AML-193 (cell line): Measurements from ENCODE around the gene RXRA.

ENCODE experiments used
- DNase-seq, 2 experiments: peaks; one replicate each; lab custom pipeline; 2025; lab: John Stamatoyannopoulos, UW

Gene RXRA

DNA sequence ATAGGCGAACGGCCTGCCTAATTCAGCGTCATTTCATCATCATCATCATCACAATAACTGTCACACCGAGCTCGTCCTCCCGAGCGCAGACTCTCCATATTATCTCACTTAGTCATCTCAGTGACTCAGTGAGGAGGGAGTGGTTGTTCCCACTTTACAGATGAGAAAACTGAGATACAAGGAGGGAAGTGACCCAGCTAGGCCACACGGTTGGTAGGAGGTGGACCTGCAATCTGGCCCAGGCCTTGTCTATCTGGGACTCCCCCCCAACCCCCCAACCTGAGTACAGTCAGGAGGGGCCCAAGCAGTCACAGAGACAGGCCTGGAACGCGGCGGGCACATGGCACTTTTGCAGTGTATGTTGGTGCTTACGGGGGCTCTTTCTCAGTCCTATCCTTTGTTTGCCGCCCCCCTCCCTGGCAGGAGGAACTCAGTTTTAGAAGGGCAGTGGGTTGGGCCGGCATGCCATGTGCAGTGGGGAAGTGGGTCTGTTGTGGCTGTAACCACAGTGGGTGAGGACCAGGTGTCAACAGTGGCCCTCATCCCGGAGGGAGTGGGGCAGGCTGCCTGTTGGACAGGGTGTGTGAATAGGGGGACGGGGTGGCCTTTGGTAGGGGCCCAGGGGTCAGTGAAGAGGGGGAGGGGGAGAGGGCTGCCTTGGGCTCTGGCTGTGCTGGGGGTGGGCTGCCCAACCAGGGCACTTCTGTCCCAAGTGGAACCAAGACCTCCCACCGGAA lies 1.7 kb upstream of the RXRA start:
- DNase-seq: no peak

- no peak for DNase-seq
Observed at GRCh38 chr9:134325096-134325812, 1.0 kb upstream of the RXRA start.

- no peak for DNase-seq
Observed at GRCh38 chr9:134326724-134327601, 708 bp downstream of the RXRA start.

DNA sequence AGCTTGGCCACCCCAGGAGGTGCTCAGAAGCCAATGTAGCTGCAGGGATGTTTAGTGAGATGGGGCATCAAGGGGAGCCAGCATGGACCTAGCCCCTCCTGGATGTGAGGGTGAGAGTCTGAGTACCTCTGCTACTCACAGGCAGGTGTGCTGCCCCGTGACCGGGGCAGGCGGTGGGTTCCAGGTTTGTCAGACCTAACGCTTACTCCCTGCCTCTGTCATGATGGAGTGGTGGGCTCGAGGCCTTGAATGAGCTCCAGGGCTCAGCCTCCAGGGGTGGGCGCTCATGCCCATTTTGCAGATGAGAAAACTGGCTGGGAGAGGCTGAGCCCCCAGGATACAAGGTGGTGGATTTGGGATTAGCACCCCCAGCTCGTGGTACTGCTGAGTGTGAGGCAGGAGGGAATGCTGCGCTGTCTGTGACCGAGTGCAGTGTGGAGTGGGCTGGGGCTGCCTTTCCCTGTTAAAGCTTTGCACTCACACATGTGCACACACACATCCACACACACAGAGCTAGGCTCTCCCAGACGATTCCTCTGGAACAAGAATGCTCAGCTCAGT lies 1.5 kb downstream of the RXRA start:
- no peak for DNase-seq

- DNase-seq: no peak
Observed at GRCh38 chr9:134328341-134328840, 2.1 kb downstream of the RXRA start.

- DNase-seq: no peak
Observed at GRCh38 chr9:134328841-134329575, 2.8 kb downstream of the RXRA start.

- no peak for DNase-seq
Observed at GRCh38 chr9:134329576-134329855, 3.3 kb downstream of the RXRA start.

DNA sequence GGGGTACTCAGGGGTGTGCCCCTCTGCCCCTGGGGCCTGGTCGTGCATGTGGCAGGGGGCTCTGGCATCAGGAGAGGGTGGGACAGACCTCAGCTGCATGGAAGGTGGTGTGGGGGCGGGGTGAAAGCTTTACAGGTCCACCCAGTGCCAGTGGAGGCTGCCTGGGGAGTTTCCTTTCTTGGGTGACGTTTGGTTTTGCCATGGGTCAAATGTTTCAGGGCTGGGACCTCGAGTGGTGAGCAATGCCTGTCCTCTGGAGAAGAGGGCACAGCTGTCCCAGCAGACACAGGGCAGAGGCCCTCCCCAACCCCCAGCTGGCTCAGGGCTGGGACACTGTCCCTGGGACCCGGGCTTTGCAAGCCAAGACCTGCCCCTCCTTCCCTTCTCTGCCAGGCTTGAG lies 3.6 kb downstream of the RXRA start:
- no peak for DNase-seq

GRCh38 chr9:134330590-134330989 lies 4.3 kb downstream of the RXRA start:
- no peak for DNase-seq

GRCh38 chr9:134331186-134332025 lies 5.2 kb downstream of the RXRA start:
- no peak for DNase-seq

DNA sequence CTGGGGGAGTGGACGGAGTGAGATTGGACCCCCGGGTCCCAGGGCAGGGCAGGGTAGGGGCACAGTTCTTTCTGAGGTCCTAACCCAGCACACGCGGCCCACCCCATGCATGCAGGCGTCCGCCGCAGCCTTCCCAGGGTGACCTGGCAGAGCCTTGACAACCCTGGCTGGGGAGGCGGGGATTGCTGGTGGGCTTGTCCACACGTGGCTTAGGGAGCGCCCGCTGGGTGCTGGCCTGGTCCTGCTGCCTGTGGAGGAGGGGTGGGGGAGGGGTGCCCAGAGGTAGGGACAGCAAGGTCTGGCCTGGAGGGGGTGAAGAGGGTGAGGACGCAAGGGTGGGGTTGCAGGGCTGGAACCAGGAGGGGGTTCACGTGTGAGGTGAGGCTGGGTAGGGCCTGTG lies 6.0 kb downstream of the RXRA start:
- no peak for DNase-seq

- no peak for DNase-seq
Observed at GRCh38 chr9:134332841-134333233, 6.6 kb downstream of the RXRA start.

DNA sequence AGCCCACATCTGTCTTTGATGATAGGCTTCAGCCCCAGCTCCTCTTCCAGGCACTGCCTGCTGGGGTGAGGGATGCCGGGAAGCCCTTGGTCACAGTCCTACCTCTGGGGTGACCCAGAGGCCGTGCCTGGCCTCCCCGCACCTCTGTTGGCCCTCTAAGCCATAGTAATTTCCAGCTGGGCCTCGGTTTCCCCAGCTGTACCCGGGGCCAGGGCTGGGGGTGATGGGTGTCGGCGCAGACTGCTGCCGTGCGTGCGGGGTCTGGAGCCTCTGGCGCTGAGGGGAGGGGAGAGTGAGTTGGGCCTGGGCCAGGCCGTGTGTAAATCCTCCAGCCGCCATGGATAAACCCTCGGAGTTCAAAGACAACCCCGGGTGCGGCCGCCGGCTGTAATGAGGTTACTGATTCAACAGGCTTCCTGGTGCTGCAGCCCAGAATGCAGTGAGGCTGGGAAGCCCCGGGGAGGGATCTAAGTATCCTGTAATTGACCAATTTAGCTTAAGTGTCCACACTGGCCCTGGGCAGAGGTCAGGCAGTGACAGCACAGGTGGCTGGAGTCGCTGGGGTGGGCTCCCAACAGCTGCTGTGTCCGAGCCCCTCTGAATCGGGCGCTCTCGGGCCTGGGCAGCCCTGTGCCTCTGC lies 7.1 kb downstream of the RXRA start:
- no peak for DNase-seq

GRCh38 chr9:134333874-134334581 lies 7.8 kb downstream of the RXRA start:
- DNase-seq: no peak

- DNase-seq: no peak
Observed at GRCh38 chr9:134335061-134335460, 8.8 kb downstream of the RXRA start.

DNA sequence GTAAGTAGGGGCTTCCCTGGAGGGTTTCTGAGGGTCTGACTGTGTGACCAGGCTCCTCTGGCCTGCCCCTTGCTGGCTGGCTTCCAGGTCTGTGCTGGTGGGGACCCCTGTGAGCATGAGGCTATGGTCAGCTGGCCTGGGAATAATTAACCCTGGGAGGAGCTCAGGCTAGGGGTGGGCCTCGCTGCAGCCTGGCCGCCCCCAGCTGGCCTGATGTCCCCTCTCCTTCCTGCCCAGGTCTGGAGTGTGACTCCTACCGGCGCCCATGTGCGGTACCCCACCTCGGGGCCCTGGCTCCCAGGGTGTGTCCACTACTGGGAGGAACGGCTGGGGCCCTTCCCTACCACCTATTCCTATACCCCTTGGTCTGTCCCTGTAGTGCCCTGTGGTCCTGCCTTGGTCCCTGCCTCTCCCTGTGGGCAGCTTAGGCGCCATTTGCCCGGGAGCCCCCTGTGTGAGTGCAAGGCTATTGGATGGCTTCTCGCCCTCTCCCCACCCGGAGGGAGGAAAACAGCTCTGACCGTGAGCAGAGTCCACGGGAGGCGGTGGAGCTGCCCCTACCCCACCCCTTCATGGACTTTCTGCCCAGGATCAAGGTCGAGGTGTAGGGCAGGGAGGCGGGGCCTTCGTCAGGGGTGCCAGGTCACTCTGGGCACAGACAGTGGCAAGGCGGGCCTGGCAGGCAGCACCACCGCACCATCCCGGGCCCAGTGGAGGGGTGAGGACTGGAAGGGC lies 9.4 kb downstream of the RXRA start:
- no peak for DNase-seq

GRCh38 chr9:134336228-134336627 lies 10.0 kb downstream of the RXRA start:
- DNase-seq: no peak

DNA sequence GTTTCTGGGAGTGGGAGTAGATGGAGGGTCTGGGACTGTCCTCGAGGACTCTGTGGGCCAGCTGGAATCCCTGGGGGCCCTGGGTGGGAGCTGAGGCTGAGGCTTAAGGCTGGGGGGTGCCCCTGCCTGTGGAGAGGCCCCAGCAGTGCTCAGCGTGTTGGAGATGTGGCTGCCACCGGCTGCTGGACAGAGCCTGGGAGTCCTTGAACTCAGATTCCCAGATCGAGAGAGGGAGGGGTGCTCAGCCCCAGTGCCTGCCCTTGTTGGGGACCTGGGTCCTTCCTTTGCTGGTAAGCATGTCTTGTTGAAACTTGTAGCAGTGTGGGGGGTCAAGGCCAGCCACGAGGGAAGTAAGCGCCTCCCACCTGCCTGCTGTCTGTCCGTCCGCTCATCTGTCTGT lies 10.7 kb downstream of the RXRA start:
- no peak for DNase-seq

DNA sequence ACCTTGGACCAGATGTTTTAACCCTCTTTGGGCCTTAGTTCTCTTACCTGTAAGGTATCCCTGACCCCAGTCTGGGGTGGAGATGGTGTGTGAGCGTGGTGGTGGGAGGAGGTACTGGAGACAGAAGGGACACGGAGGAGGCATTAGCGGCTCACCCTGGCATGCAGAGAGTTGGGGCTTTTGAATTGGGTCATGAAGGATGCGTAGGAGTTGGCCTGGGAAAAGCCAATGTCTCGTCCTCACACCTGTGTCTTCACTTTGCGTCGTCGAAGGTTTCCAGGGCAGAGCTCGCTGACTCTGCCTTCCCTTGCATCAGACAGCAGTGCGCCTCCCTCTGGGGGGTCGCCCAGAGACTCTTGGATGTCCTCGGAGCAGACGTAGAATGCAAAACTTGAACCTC lies 11.2 kb downstream of the RXRA start:
- DNase-seq: no peak
